Middle frontal gyrus (tissue), 1 donor: ENCODE data around the gene TAF11L14.

Experiments
- DNase-seq: peaks from one replicate; pipeline ENCODE4 v3.0.0-alpha.2; 2015; ENCODE audit warnings: low spot score; ENCODE audit errors: extremely low spot score

Gene TAF11L14

DNA sequence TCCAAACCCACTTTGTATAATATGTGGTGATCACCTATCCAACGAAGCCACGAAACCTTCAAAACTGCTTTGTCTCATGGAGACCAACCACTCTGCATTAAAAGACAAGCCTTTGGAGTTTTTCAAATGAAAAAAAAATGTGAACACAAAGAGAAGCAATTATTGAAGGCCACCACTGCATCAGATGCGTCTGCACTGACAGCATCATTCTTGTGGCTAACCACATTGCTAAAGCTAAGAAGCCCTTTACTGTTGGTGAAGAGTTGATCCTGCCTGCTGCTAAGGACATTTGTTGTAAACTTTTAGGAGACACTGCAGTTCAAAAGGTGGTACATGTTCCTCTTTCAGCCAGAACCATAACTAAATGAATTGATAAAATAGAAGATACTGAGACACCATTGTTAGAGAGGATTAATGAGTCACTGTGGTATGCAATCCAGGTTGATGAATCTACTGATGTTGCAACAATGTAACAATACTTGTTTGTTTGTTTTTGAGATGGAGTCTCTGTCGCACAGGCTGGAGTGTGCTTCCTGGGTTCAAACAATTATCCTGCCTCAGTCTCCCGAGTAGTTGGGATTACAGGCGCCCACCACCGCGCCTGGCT is 45.4 kb downstream of the TAF11L14 start:
- no peak for DNase-seq

DNA sequence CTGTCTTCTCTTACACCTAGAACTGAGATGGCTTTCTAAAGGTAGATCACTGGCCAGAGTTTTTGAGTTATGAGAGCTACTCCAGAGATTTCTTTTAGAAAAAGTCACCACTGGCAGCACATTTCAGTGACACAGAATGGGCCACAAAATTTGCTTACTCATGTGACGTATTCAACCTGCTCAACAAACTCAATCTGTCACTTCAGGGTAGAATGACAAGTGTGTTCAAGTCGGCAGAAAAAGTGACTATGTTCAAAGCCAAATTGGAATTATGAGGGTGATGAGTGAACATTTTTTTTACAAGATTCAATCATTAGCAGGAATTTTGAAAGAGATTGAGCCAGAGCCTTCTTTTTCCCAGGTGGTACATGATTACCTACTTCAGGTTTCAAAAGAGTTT is 46.5 kb downstream of the TAF11L14 start:
- no peak for DNase-seq
